Endometrium (tissue), 2 donors: Measurements from ENCODE around the gene PDXDC1.
"Not testable (repeated sequence)": the region's sequence is repeated elsewhere in the genome, so short reads cannot be mapped to it uniquely, and the experiment has no call there.

Experiments used
- FAIRE-seq: peaks from 2 replicates; lab custom pipeline; 2012; peaks lifted over from hg19 to GRCh38; lab: Jason Lieb, UNC
- donor health status: control.
- donor health status: control.

The PDXDC1 gene

GRCh38 chr16:14971621-14972228, 3.1 kb upstream of the PDXDC1 start:
- FAIRE-seq, result not testable (repeated sequence)

- FAIRE-seq, result not testable (repeated sequence)
Observed at GRCh38 chr16:14973785-14974322, 972 bp upstream of the PDXDC1 start.

GRCh38 chr16:14974331-14974655, 533 bp upstream of the PDXDC1 start:
- not testable (repeated sequence) for FAIRE-seq

DNA sequence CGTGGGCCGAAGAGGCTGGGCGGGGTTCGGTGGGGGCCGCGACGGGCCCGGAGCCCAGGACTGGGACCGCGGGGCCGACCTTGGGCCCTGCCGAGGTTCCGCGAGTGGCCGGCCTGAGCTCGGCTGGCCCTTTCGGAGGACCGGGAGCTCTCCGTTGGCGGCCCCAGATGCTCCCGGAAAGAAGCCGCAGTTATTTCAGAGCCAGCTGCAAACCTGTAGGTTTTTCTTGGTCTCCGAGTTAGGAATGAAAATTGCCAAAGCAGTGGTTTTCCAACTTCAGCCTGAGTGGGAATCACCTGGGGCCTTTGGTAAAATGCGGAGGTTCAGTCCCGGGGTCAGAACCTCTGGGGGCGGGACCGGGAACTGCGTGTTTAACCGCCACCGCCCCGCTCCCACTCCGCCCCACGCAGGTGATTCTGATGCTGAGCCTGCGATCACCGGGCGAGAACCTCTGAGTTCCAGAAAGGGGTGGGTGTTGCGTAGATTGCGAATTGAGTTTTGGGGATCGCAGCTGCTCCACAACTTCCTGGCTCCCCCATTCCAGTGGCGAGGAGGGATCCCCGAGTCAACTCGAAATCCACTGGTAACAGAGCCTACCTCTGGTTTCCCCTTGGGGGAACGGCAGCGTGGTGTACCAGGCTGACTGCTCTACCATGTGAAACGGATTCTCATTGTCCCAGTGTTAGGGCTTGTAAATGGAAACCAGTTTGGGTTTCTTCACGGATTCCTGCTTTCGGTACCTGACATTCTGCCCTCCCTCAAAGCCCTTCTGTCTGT, 780 bp downstream of the PDXDC1 start:
- not testable (repeated sequence) for FAIRE-seq

DNA sequence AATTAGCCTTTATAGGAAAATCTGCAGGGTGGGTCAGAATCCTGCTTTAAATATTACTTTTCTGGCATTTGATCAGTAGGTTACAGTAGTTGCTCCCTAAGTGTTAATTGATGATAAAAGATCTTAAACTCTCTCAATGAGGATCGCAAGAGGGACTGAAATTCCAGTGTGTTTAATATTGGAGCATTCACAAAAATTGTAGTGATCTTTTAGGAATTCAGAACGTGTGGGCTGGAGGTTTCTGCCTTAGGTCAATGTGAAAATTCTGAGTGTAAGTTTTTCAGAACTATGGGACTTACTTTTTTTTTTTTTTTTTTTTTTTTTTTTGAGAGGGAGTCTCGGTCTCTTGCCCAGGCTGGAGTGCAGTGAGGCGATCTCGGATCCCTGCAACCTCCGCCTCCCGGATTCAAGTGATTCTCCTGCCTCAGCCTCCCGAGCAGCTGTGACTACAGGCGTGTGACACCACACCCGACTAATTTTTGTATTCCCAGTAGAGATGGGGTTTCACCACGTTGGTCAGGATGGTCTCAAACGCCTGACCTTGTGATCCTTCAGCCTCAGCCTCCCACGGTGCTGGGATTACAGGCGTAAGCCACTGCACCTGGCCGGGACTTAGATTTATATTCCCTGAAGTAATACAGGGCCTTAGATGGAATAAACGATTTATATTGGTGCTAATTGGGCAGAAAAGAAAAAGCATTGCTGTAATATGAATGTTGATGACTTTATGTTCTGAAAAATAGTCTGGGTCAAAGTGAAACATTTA, 2.3 kb downstream of the PDXDC1 start:
- FAIRE-seq, result not testable (repeated sequence)

- not testable (repeated sequence) for FAIRE-seq
Observed at GRCh38 chr16:14978281-14978680, 3.5 kb downstream of the PDXDC1 start.

DNA sequence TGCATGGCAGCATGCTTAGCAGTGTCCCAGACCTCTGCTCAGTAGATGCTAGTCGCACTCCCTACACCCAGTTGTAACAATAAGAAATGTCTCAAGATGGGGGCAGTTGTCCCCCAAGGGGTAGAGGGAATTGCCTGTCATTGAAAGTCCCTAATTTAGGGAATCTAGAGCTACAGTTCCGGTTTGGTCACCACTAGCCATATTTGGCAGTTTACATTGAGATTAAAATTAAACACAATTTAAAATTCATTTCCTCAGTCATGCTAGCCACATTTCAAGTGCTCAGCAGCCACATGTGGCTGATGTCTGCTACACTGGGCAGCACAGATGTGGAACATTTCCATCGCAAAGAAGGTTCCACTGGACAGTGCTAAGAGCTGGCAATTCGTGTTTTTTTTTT, 4.1 kb downstream of the PDXDC1 start:
- FAIRE-seq, result not testable (repeated sequence)

DNA sequence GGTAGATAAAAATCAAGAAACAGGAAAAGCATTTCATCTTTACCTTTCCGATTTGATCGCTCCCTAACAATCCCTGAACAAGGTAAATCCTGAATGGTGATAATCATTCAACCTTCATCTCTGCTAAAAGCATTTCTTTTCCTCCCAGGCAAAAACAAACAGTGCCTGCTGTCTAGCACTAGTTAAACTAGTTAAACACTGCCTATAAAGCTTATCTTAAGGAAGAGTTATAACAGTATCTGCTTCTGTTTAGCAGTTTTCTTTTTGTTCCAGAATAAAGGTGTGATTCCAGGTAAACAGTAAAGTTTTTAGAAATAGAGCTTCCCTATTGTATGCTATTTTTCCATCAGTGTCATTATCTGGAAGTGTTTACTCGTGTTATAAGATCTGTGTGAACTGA, 6.4 kb downstream of the PDXDC1 start:
- not testable (repeated sequence) for FAIRE-seq

DNA sequence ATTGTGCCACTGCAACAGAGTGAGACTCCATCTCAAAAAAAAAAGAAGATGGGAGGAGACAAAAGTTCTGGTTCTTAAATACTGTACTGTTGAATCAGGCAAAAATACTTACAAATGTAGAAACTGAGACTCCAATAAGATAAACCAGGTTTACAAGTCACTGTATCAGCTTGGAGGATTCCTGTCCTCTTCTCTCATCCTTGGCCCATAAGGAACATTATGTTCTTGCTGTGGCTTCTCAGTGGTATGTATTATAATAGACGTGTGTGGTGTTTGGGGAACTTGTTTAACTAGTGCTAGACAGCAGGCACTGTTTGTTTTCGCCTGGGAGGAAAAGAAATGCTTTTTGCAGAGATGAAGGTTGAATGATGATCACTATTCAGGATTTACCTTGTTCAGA, 7.7 kb downstream of the PDXDC1 start:
- FAIRE-seq, result not testable (repeated sequence)

DNA sequence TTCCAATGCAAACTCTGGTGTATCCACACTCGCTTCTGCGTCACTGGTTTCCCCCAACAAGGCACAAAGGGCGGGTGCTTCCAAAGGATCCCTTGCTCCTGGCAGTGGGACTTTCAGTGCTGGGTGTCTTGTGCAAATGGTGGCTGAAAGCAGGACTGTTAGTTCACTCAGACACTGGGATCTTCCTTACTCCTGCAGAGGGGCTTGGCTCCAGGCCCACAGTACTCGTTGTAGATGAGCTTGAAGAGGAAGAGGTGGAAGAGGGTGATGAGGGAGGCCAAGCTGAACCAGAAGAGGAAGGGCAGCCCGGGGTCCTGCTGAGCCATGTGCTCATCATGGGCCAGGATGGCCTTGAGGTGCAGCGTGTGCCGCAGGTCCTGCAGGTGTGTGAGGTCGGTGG, 13.3 kb downstream of the PDXDC1 start:
- FAIRE-seq, result not testable (repeated sequence)

GRCh38 chr16:14988661-14989191, 13.9 kb downstream of the PDXDC1 start:
- FAIRE-seq, result not testable (repeated sequence)

- not testable (repeated sequence) for FAIRE-seq
Observed at GRCh38 chr16:14989291-14990281, 14.8 kb downstream of the PDXDC1 start.

DNA sequence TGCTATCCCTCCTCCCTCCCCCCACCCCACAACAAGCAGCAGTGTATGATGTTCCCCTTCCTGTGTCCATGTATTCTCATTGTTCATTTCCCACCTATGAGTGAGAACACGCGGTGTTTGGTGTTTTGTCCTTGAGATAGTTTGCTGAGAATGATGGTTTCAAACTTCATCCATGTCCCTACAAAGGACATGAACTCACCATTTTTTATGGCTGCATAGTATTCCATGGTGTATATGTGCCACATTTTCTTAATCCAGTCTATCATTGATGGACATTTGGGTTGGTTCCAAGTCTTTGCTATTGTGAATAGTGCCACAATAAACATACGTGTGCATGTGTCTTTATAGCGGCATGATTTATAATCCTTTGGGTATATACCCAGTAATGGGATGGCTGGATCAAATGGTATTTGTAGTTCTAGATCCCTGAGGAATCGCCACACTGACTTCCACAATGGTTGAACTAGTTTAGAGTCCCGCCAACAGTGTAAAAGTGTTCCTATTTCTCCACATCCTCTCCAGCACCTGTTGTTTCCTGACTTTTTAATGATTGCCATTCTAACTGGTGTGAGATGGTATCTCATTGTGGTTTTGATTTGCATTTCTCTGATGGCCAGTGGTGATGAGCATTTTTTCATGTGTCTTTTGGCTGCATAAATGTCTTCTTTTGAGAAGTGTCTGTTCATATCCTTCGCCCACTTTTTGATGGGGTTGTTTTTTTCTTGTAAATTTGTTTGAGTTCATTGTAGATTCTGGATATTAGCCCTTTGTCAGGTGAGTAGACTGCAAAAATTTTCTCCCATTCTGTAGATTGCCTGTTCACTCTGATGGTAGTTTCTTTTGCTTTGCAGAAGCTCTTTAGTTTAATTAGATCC, 18.7 kb downstream of the PDXDC1 start:
- not testable (repeated sequence) for FAIRE-seq

- not testable (repeated sequence) for FAIRE-seq
Observed at GRCh38 chr16:14996702-14997101, 21.9 kb downstream of the PDXDC1 start.

- FAIRE-seq, result not testable (repeated sequence)
Observed at GRCh38 chr16:14998300-14998699, 23.5 kb downstream of the PDXDC1 start.

DNA sequence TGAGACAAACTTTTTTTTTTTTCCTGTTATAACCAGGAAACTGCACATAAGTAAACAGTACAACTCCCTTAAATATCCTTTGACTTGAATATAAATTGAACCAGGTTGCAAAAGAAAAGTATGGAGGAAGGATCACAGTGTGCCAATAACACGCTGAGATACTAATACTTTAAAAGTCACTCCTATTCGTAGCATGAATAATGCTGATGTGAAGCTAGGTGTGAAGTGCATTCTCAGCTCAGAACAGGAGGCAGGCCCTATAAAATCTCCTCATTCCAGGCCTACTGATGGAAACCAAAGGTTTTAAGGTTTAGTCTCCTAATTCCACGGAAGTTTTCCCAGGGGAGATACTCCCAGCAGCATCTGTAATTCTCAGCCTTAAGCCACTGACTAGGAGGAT, 25.0 kb downstream of the PDXDC1 start:
- not testable (repeated sequence) for FAIRE-seq

DNA sequence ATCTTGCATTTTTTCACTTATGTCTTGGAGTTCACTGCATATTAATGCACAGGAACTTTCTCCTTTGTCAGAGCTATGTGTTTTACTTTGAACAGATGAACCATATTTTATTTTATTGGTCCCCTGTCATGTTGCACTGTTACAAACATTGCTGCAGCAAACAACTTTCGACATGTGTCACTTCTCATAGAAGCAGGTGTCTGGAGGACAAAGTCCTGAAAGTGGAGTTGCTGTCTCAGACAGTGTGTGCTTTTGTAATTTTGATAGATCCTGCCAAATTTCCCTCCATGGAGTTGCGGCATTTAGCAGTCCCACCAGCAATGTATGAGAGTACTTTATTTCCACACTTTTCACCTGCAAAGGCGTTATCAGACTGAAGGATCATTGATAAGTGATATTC, 27.6 kb downstream of the PDXDC1 start:
- not testable (repeated sequence) for FAIRE-seq

DNA sequence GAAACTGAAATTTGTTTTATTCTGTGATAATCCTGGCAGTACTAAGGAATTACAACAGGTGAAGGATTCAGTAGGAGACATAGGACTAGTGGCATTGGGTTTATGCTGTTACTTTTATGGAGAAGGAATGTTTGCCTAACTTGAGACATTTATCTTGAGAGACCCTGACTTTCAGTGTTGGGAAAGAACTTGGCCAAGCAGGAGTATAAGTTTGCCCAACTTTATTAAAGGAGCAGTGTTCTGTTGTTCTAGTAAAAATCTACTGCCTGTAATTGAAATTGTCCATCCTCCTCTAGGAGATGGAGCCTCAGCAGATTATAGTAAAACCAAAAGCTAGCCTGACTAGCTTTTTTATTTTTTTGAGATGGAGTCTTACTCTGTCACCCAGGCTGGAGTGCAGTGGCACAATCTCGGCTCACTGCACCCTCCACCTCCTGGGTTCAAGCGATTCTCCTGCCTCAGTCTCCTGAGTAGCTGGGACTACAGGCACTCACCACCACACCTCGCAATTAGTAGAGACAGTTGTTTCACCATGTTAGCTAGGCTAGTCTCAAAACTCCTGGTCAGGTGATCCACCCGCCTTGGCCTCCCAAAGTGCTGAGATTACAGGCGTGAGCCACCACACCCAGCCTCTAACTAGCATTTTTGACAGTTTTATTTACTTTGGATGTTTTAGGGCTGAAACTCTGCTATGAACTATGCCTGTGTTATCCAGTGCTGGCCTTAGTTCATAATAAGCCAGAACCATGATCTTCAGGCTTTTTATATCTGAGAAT, 30.7 kb downstream of the PDXDC1 start:
- FAIRE-seq, result not testable (repeated sequence)

- not testable (repeated sequence) for FAIRE-seq
Observed at GRCh38 chr16:15008647-15009046, 33.8 kb downstream of the PDXDC1 start.
